H1 (cell line): Measurements from ENCODE around the gene RBM15. TPM values are rescaled to one million over a fixed set of nuclear protein-coding genes. Genes with fewer than 3 reads are reported as not detected.

Source experiments
- ATF3 ChIP-seq: IDR thresholded peaks from 2 replicates; pipeline ENCODE4 v1.6.1; 2011; ENCODE audit warnings: low read depth, mild to moderate bottlenecking, low read length; ENCODE audit not compliant: insufficient read depth
- BACH1 ChIP-seq: IDR thresholded peaks from 2 replicates; pipeline ENCODE4 v1.6.1; 2012; ENCODE audit warnings: low read length, improper control_type of control experiment
- CHD7 ChIP-seq: fragments of 300-600 bp; sonication (generic); IDR thresholded peaks from 2 replicates; pipeline ENCODE4 v1.7.1; 2012; ENCODE audit warnings: low read length, moderate library complexity, mild to moderate bottlenecking, inconsistent platforms; ENCODE audit not compliant: insufficient replicate concordance
- E2F6 ChIP-seq: IDR thresholded peaks from 2 replicates; pipeline ENCODE4 v1.6.1; 2012; ENCODE audit warnings: inconsistent platforms
- EGR1 ChIP-seq: IDR thresholded peaks from 2 replicates; pipeline ENCODE4 v1.6.1; 2011; ENCODE audit warnings: low read depth, low read length, borderline replicate concordance
- EZH2 ChIP-seq: fragments of 200-600 bp; sonication (generic); IDR thresholded peaks from 2 replicates; pipeline ENCODE4 v1.7.1; 2012; ENCODE audit warnings: low read depth, mild to moderate bottlenecking, moderate library complexity, low read length, inconsistent platforms; ENCODE audit not compliant: severe bottlenecking
- NANOG ChIP-seq: IDR thresholded peaks from 2 replicates; pipeline ENCODE4 v1.6.1; 2011; ENCODE audit warnings: low read length, low read depth, mild to moderate bottlenecking, inconsistent platforms; ENCODE audit not compliant: insufficient read depth, poor library complexity, severe bottlenecking
- POLR2AphosphoS5 ChIP-seq: IDR thresholded peaks from 2 replicates; pipeline ENCODE4 v1.6.1; 2011; ENCODE audit warnings: low read depth, low read length
- SP2 ChIP-seq: IDR thresholded peaks from 2 replicates; pipeline ENCODE4 v1.6.1; 2012; ENCODE audit warnings: mild to moderate bottlenecking, low read length, inconsistent platforms
- TCF12 ChIP-seq: IDR thresholded peaks from 2 replicates; pipeline ENCODE4 v1.6.1; 2011; ENCODE audit warnings: low read depth, mild to moderate bottlenecking, low read length
- YY1 ChIP-seq: IDR thresholded peaks from 2 replicates; pipeline ENCODE4 v1.6.1; 2011; ENCODE audit warnings: low read depth, mild to moderate bottlenecking, low read length
- polyA plus RNA-seq, 7 experiments: library from polyadenylated mRNA; depleted of rRNA in 3 of 7; stranded (reverse) in 5 of 7; unstranded in 2 of 7; fragments of >200 nt in 5 of 7; fragments of 200-250 nt in 2 of 7; gene quantifications; 1 replicate in 5 of 7; 2 replicates in 1 of 7; 4 replicates in 1 of 7; pipeline versions ENCODE4 v1.2.1 to v1.2.3, GENCODE V29; 2011 to 2013; ENCODE audit warnings: missing spikeins in 2 of 7, mixed read lengths in 2 of 7
- total RNA-seq: library from RNA; stranded (reverse); fragmentation: NEBNext Ultra II Directional; extraction: Animal tissue kit (Norgen Biotek cat#: 25700); gene quantifications from 2 replicates; pipeline ENCODE4 v1.2.1, GENCODE V29; 2021

The RBM15 gene
- total and polyA plus RNA-seq, 2 of the 8 experiments (the other 6 are each of a cell fraction or from before 2014, with no cell fraction given): 13.5 to 44.9 TPM

- TF ChIP-seq CHD7: no peak
- TF ChIP-seq YY1: no peak
- no peak for TF ChIP-seq E2F6
- no peak for TF ChIP-seq SP2
- no peak for TF ChIP-seq POLR2AphosphoS5
- TF ChIP-seq EZH2: no peak
- TF ChIP-seq BACH1: no peak
- TF ChIP-seq TCF12: no peak
- no peak for TF ChIP-seq NANOG
- TF ChIP-seq ATF3: no peak
- TF ChIP-seq EGR1: no peak
Measured at GRCh38 chr1:110348771-110349170, 9.6 kb downstream of the RBM15 start (continued).
